ENCODE data around the gene DDX47. TPM values are rescaled to one million over a fixed set of nuclear protein-coding genes. Genes with fewer than 3 reads are reported as not detected.

The DDX47 gene
- total and polyA plus RNA-seq, 9 of the 15 experiments (the other 6 are each of a cell fraction or from before 2014, with no cell fraction given): 39.4 to 186 (median 64.4) TPM

- H3K27ac ChIP-seq (ENCODE audit: extremely low read depth, low read depth, low read length): no peak overlapping the region
- no peak overlapping the region for H2AFZ ChIP-seq (ENCODE audit: low read depth, low read length)
- intact Hi-C loops (cut with micrococcal nuclease) (no loop called here), in situ Hi-C loops (cut with MboI) (no loop called here)
- 91% methylated on average over 7 of the region's 7 CpGs for WGBS (ENCODE audit: insufficient coverage, low coverage, missing lambda C conversion rate)
- no peak overlapping the region for H3K9ac ChIP-seq (ENCODE audit: insufficient read depth in 1 of 2, low read depth in 2 of 2, low read length in 2 of 2)
- peaks cover 5 to 6% of the 10 kb centered on the region in 2 experiments; a peak in 4 of 5 replicates for H3K4me1 ChIP-seq (replicated peaks in 1 of 2; ENCODE audit: control insufficient read depth in 2 of 2, insufficient read depth in 2 of 2, low read length in 2 of 2)
- FAIRE-seq: no peak
- H3K79me2 ChIP-seq (ENCODE audit: control insufficient read depth, insufficient read depth, low read length): peaks cover 56% of the 10 kb centered on the region
- ChIA-PET POLR2A (interaction anchor here (1.1 kb wide), 1 partner anchor 14 kb away, joined by 3 read pairs; no protein-coding TSS in a partner anchor), CTCF (ENCODE audit: low intra/inter-chr PET ratio) (no interaction called here)
- ATAC-seq: no peak
- H3K4me2 ChIP-seq (ENCODE audit: insufficient read depth, low read length): no peak overlapping the region
- DNase-seq (ENCODE audit: extremely low read depth in 1 of 4, low spot score in 3 of 4): no peak
- TF ChIP-seq RCOR1 (IDR thresholded peaks at IDR 0.05; ENCODE audit: borderline replicate concordance in 1 of 2, low read depth in 2 of 2, low read length in 2 of 2) (no peak), BRF1 (IDR thresholded peaks at IDR 0.05; ENCODE audit: borderline replicate concordance, extremely low read depth, insufficient read length) (no peak), ARID1B (IDR thresholded peaks at IDR 0.05) (no peak), ZBTB11 (CRISPR knock-in tag; IDR thresholded peaks at IDR 0.05) (no peak), TCF7 (IDR thresholded peaks at IDR 0.05; ENCODE audit: borderline replicate concordance) (no peak), EZH2 (IDR thresholded peaks at IDR 0.05; ENCODE audit: borderline replicate concordance, low read depth, low read length) (no peak), SIN3A (IDR thresholded peaks at IDR 0.05; ENCODE audit: borderline replicate concordance in 2 of 2, control insufficient read depth in 1 of 2, low read depth in 2 of 2, low read length in 2 of 2) (no peak), POLR3A (IDR thresholded peaks at IDR 0.05; ENCODE audit: borderline replicate concordance, extremely low read depth, insufficient read depth, insufficient read length) (no peak), ZBTB7A (IDR thresholded peaks at IDR 0.05; ENCODE audit: borderline replicate concordance, control insufficient read depth, low read depth, low read length) (no peak), ZNF3 (CRISPR knock-in tag; IDR thresholded peaks at IDR 0.05) (no peak)
- TF ChIP-seq, protein P1, sequence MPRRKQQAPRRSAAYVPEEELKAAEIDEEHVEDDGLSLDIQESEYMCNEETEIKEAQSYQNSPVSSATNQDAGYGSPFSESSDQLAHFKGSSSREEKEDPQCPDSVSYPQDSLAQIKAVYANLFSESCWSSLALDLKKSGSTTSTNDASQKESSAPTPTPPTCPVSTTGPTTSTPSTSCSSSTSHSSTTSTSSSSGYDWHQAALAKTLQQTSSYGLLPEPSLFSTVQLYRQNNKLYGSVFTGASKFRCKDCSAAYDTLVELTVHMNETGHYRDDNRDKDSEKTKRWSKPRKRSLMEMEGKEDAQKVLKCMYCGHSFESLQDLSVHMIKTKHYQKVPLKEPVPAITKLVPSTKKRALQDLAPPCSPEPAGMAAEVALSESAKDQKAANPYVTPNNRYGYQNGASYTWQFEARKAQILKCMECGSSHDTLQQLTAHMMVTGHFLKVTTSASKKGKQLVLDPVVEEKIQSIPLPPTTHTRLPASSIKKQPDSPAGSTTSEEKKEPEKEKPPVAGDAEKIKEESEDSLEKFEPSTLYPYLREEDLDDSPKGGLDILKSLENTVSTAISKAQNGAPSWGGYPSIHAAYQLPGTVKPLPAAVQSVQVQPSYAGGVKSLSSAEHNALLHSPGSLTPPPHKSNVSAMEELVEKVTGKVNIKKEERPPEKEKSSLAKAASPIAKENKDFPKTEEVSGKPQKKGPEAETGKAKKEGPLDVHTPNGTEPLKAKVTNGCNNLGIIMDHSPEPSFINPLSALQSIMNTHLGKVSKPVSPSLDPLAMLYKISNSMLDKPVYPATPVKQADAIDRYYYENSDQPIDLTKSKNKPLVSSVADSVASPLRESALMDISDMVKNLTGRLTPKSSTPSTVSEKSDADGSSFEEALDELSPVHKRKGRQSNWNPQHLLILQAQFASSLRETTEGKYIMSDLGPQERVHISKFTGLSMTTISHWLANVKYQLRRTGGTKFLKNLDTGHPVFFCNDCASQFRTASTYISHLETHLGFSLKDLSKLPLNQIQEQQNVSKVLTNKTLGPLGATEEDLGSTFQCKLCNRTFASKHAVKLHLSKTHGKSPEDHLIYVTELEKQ (CRISPR knock-in tag; IDR thresholded peaks at IDR 0.05): no peak
- no peak overlapping the region for H3K4me3 ChIP-seq
- no peaks in the 10 kb centered on the region for H3K9me1 ChIP-seq (ENCODE audit: control insufficient read depth, insufficient read depth, low read length)
- no peaks in the 10 kb centered on the region for H3K27me3 ChIP-seq (ENCODE audit: control insufficient read depth in 2 of 2, insufficient read depth in 2 of 2, low read length in 2 of 2)
- H3K9me3 ChIP-seq (replicated peaks; ENCODE audit: control insufficient read depth, insufficient read depth, low read depth, low read length): no peaks in the 10 kb centered on the region
- H3K36me3 ChIP-seq (ENCODE audit: control insufficient read depth, insufficient read depth, low read length): peaks cover 69% of the 10 kb centered on the region
- H4K20me1 ChIP-seq (replicated peaks; ENCODE audit: control insufficient read depth, insufficient read depth, low read length): no peaks in the 10 kb centered on the region
- BruUV-seq (replicated peaks): no TSS peak
These were observed 4.5 kb downstream of the DDX47 start for GRCh38 chr12:12817616-12818015.
